Endothelial cell of umbilical vein (primary cell): ENCODE data around the gene SH3RF3. TPM values are rescaled to one million over a fixed set of nuclear protein-coding genes. Genes with fewer than 3 reads are reported as not detected.

Source experiments
- BruUV-seq: library from RNA; stranded (reverse); fragments of 400-500 nt; replicated peaks from 2 replicates; lab custom pipeline; 2021; lab: Mats Ljungman, UMichigan
- CTCF ChIA-PET: fragments of 300-600, 350-600 bp; sonication (Branson Sonifier 250); formaldehyde crosslinking; loops from one replicate; lab custom pipeline; 2021; ENCODE audit warnings: antibody characterized with exemption, inconsistent platforms; lab: Charles Lee
- POLR2A ChIA-PET: fragments of 300-600, 350-600 bp; sonication (Branson Sonifier 250); formaldehyde crosslinking; loops from one replicate; lab custom pipeline; 2021; ENCODE audit warnings: antibody characterized with exemption, inconsistent platforms; lab: Charles Lee
- DNase-seq: peaks from one replicate; pipeline ENCODE4 v3.0.0-alpha.2; 2011; ENCODE audit warnings: low read depth, low spot score
- FAIRE-seq: peaks from 2 replicates; lab custom pipeline; 2011; peaks lifted over from hg19 to GRCh38; lab: Jason Lieb, UNC
- H2AFZ ChIP-seq: 2 replicates; pipeline ENCODE4 v1.6.0; 2012; ENCODE audit warnings: low read depth, low read length, control low read depth, inconsistent platforms
- H3K27ac ChIP-seq: 2 replicates; pipeline ENCODE4 v1.5.1; 2011; ENCODE audit warnings: low read depth, mild to moderate bottlenecking, control low read depth, low read length, moderate library complexity; ENCODE audit not compliant: insufficient read depth
- H3K27me3 ChIP-seq, 2 experiments: 2 replicates each; pipeline versions ENCODE4 v1.6.0 to v1.6.1; 2011; ENCODE audit warnings: low read length in 2 of 2, mixed read lengths in 1 of 2; ENCODE audit not compliant: control insufficient read depth in 2 of 2, insufficient read depth in 2 of 2
- H3K36me3 ChIP-seq, 2 experiments: 2 replicates in 1 of 2; 3 replicates in 1 of 2; pipeline ENCODE4 v1.5.1; 2011; ENCODE audit warnings: low read length in 2 of 2, mild to moderate bottlenecking in 1 of 2, moderate library complexity in 1 of 2; ENCODE audit not compliant: control insufficient read depth in 2 of 2, insufficient read depth in 2 of 2; ENCODE audit errors: extremely low read depth in 1 of 2
- H3K4me1 ChIP-seq: 3 replicates; pipeline ENCODE4 v1.5.1; 2011; ENCODE audit warnings: mild to moderate bottlenecking, low read length; ENCODE audit not compliant: control insufficient read depth, insufficient read depth; ENCODE audit errors: extremely low read depth
- H3K4me2 ChIP-seq: 2 replicates; pipeline ENCODE4 v1.6.1; 2011; ENCODE audit warnings: low read length, control low read depth, mixed read lengths; ENCODE audit not compliant: insufficient read depth
- H3K4me3 ChIP-seq, 3 experiments: fragments of 200-600 bp in 1 of 3; sonication (generic), shearing (Covaris generic) in 1 of 3; replicated peaks in 1 of 3; 2 replicates each; pipeline ENCODE4 v1.5.1; 2011 to 2016; ENCODE audit warnings: control low read depth in 3 of 3, low read length in 3 of 3, mild to moderate bottlenecking in 2 of 3, inconsistent platforms in 1 of 3, low read depth in 1 of 3, moderate library complexity in 1 of 3; ENCODE audit not compliant: insufficient read depth in 1 of 3
- H3K79me2 ChIP-seq: 2 replicates; pipeline ENCODE4 v1.6.0; 2012; ENCODE audit warnings: low read length, inconsistent platforms; ENCODE audit not compliant: control insufficient read depth, insufficient read depth
- H3K9ac ChIP-seq: replicated peaks from 2 replicates; pipeline ENCODE3; 2011; ENCODE audit warnings: low read length, control low read depth; ENCODE audit not compliant: insufficient read depth; ENCODE audit errors: extremely low read depth
- H3K9me1 ChIP-seq: replicated peaks from 3 replicates; pipeline ENCODE4 v1.6.0; 2011; ENCODE audit warnings: mild to moderate bottlenecking, low read length; ENCODE audit not compliant: control insufficient read depth, insufficient read depth; ENCODE audit errors: extremely low read depth
- H3K9me3 ChIP-seq: replicated peaks from 2 replicates; pipeline ENCODE4 v1.5.1; 2012; ENCODE audit warnings: low read length, inconsistent platforms; ENCODE audit not compliant: control insufficient read depth, insufficient read depth
- H4K20me1 ChIP-seq: replicated peaks from 2 replicates; pipeline ENCODE3; 2011; ENCODE audit warnings: mild to moderate bottlenecking, low read length; ENCODE audit not compliant: control insufficient read depth, insufficient read depth; ENCODE audit errors: extremely low read depth
- CTCF ChIP-seq, 2 donors: IDR thresholded peaks; 1 replicate in 1 of 2; 2 replicates in 1 of 2; pipeline ENCODE4 v1.5.1; 2011; ENCODE audit warnings: low read length in 2 of 2, mild to moderate bottlenecking in 2 of 2, moderate library complexity in 2 of 2, control low read depth in 1 of 2, inconsistent platforms in 1 of 2, low read depth in 1 of 2; ENCODE audit not compliant: insufficient read depth in 1 of 2; ENCODE audit errors: extremely low read depth in 1 of 2
- EZH2 ChIP-seq: IDR thresholded peaks from 2 replicates; pipeline ENCODE4 v1.6.1; 2012; ENCODE audit warnings: borderline replicate concordance, low read depth, mild to moderate bottlenecking, moderate library complexity, low read length, inconsistent platforms; ENCODE audit not compliant: severe bottlenecking
- FOS ChIP-seq: IDR thresholded peaks from 2 replicates; pipeline ENCODE4 v1.6.1; 2011; ENCODE audit warnings: mild to moderate bottlenecking, low read length, moderate library complexity, borderline replicate concordance; ENCODE audit not compliant: insufficient read depth
- POLR2A ChIP-seq: IDR thresholded peaks from 2 replicates; pipeline ENCODE4 v1.6.1; 2012; ENCODE audit warnings: low read depth, mild to moderate bottlenecking, control low read depth, low read length
- POLR2AphosphoS5 ChIP-seq: IDR thresholded peaks from 2 replicates; pipeline ENCODE4 v1.6.1; 2012; ENCODE audit warnings: low read depth, mild to moderate bottlenecking, control low read depth, low read length, moderate library complexity; ENCODE audit not compliant: insufficient read depth
- dilution Hi-C: fragments of 300-500 bp; cut with MboI; formaldehyde crosslinking; loops from one replicate; pipeline ENCODE4 v1.15.0; 2019; ENCODE audit warnings: low sequenced_read_pairs; ENCODE audit not compliant: extremely low pct_ligation_motif_present
- intact Hi-C: fragments of 100-400 bp; cut with micrococcal nuclease; formaldehyde crosslinking; loops from one replicate; pipeline ENCODE4 v1.10.0; 2022
- polyA plus RNA-seq, 4 experiments: library from polyadenylated mRNA; depleted of rRNA in 3 of 4; stranded (reverse) in 3 of 4; unstranded in 1 of 4; fragments of >200 nt; gene quantifications; 2 replicates each; pipeline versions ENCODE4 v1.2.1 to v1.2.3, GENCODE V29; 2011 to 2012; ENCODE audit warnings: missing spikeins in 1 of 4
- total RNA-seq: library from RNA; stranded (reverse); gene quantifications from 2 replicates; pipeline ENCODE4 v1.2.3, GENCODE V29; 2021

Gene SH3RF3
- total and polyA plus RNA-seq, 2 donors (not counting 3 experiments of a cell fraction or from before 2014, with no cell fraction given) = 3.8 to 14.7 TPM

GRCh38 chr2:109128048-109128615 lies 873 bp upstream of the SH3RF3 start:
- H3K4me1 ChIP-seq = peaks cover 12% of the 10 kb centered on the region
- FAIRE-seq (peak; percentile 97), DNase-seq (peak; percentile 89)
- TSS peak; percentile 27 for BruUV-seq
- H3K4me3 ChIP-seq = peak overlapping the region; percentile 62 to 73 (median 69)
- H3K4me2 ChIP-seq = peak overlapping the region; percentile 44
- H2AFZ ChIP-seq = peak overlapping the region; percentile 84
- POLR2A ChIA-PET = interaction anchor here (1.1 kb wide), 1 partner anchor 354 kb away, joined by 5 read pairs; no protein-coding TSS in a partner anchor
- no peaks in the 10 kb centered on the region for H3K9me1 ChIP-seq
- H3K9ac ChIP-seq = peak overlapping the region; percentile 72
- peaks cover 42% of the 10 kb centered on the region for H3K79me2 ChIP-seq
- CTCF ChIA-PET = interaction anchor here (0.7 to 8.7 kb wide), 13 partner anchors 43 to 386 kb away, joined by 3 to 163 read pairs (median 5); no protein-coding TSS in a partner anchor
- peak overlapping the region; percentile 75 for H3K27ac ChIP-seq
- intact Hi-C loops = loop anchor here (1.0 to 2.0 kb wide), 7 partner anchors 85 to 382 kb away; no protein-coding TSS in a partner anchor
- TF ChIP-seq POLR2A (no peak), POLR2AphosphoS5 (peak; percentile 73), EZH2 (no peak), FOS (no peak), CTCF (IDR thresholded peaks at IDR 0.05; ENCODE audit: extremely low read depth in 1 of 2, insufficient read depth in 1 of 2, low read depth in 1 of 2, low read length in 2 of 2) (peak; percentile 89 to 96)
- H3K36me3 ChIP-seq = no peaks in the 10 kb centered on the region
- H3K27me3 ChIP-seq = no peaks in the 10 kb centered on the region
- no peaks in the 10 kb centered on the region for H4K20me1 ChIP-seq
- no peaks in the 10 kb centered on the region for H3K9me3 ChIP-seq
- dilution Hi-C loops = no loop called here
